ENCODE data around the gene TBXAS1.

The TBXAS1 gene

DNA sequence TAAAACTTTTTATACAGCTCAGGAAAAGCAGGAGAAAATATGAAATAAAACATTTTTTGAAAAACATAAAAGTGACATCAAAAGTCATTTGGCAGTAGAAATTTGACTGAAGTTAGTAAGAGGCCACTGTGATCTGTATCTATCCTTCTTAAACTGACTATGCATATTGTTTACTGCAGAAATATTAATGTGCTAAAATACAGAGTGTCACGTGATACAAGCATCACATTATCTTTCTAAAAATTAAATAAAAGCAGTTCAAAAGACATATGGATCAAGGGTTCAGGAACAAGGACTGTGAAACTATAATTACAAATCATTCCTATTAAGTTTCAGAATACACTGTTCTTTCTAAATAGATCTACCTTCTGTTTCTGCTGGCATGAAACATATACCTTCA is 200.0 kb downstream of the TBXAS1 start:
- no peak for DNase-seq

DNA sequence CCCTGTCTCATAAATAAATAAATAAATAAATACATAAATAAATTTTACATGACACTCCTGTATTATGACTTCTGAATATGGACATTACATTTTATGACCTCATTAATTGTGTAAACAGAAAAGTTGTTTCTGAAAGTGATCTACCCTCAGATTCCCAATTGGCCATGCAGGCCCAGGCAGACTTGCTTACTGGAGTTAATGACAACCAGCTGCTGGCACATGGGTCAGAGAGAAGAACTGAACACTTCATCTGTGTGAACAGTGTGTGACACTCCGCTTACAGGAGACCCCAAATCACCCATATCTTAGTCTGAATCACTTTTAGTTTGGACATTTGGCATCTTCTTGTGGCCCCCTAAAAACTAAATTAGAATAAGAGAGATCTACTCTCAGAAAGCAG is 202.3 kb downstream of the TBXAS1 start:
- no peak for DNase-seq

DNA sequence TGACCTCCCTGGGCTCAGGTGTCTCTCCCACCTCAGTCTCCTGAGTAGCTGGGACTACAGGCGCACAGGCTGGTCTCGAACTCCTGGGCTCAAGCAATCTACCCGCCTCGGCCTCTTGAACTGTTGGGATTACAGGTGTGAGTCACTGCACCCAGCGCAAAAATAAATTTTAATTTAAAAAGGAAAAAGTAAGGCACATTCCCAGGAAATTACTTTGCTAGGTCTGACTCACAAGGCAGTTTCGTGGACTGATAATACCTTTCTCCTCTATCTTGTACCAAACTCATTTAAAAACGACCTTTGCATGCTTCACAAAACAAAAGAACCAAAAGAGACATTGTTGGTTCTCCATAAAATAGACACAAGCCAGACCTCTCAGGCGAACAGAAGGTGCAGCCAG is 204.0 kb downstream of the TBXAS1 start:
- no peak for DNase-seq

DNA sequence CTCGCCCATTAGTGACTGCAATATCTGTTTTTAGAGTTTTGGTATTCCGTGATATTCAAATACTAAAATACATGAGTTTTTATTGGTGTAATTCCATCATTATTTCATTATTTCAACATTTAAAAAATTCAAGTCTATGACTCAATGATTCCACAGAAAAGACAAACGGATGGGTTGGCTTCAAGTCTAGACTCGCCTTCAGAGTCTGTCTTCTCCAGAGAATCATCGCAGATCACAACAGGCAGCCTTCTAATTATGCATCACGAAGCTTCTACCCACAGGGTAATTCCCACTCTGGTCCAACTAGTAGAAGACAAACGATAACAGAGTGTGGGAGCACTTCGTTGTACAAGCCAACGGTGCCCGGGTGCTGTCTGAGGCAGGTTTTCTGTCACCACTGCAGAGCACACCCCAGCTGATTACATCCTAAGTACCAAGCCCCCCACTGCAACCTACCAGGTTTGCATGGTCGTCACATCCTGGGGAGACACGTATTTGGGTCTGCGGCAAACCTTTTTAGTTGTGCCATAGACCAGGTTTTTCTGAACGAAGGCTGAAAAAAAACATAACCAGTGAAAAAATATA is 204.8 kb downstream of the TBXAS1 start:
- DNase-seq: no peak

DNA sequence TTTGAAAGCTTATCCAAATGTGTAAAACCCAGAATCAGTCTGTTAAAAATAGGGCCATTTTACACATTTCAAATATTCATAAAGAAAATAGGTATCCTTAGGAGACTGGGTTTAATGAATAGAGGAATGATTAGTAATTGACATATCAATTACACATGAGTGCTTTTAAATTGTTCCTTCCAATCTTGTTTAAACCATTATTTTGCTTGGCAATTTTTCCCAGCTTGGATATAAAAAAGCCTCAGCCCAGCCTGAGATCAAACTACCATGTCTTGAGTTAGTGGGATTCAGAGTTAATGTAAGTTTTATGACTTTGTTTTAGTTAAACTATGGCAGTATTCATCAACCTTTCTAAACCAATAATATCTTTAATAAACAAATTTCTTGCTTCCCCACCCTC is 205.4 kb downstream of the TBXAS1 start:
- no peak for DNase-seq

DNA sequence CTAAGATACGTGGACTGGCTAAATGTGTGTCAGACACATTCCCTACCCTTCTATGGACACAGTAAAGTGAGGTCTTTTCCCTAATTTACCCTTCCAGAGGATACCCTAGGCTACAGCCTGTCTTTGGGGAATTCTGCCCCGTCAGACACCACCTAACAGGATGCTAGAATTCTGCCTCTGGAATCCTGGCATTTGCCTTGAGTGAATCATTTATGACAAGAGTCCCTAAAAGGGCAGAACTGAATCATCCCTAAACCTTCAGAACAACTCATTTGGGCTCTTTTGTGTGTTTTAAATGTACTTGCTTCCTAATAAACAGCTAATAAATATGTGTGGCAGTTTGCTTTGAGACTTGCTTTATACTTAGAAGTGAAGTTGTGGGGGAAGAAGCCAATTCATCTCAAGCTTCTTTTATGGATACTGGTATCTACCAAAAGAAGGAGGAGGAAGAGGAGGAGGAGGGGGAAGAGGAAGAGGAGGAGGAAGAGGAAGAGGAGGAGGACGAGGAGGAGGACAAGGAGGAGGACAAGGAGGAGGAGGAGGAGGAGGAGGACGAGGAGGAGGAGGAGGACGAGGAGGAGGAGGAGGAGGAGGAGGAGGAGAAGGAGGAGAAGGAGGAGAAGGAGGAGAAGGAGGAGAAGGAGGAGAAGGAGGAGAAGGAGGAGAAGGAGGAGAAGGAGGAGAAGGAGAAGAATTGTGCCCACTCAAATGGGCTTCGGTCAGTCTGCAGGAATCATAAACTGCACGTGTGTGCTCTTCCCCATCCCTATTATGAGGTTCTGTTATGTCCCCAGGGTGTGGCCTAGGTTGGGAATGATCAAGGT is 206.5 kb downstream of the TBXAS1 start:
- no peak for DNase-seq

DNA sequence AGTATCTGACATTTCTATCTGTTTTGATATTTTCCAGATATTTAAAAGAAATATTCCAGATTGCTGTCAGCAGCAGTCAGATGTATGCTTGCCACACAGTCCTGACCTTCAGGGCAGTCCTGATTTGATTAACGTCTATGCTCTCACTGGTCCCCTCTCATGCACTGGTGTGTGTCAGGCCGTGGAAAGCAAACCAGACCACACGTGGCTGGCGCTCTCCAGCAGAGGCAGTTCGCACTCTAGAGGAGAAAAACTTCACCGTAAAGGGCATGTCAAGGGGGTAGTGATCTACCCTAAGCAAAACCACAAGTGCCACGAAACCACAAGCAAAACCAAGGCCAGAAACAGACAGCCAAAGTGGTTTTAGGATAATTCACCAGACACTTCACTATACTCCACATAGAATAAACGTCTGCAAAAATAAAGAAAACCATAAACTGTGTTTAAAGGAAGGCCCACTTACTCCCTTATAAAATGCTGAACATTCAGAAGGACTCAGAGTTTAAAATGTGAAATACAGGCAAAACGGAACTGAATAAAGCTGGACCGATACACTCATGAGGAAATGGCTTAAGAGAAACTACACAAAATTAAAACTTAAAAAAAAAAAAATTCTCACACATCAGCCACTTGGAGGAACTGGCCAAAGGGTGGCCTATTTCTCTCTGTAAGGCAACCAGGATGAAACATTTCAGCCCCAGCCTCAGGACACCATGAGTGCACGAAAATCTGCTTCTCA is 207.3 kb downstream of the TBXAS1 start:
- DNase-seq: peak; percentile 24

DNA sequence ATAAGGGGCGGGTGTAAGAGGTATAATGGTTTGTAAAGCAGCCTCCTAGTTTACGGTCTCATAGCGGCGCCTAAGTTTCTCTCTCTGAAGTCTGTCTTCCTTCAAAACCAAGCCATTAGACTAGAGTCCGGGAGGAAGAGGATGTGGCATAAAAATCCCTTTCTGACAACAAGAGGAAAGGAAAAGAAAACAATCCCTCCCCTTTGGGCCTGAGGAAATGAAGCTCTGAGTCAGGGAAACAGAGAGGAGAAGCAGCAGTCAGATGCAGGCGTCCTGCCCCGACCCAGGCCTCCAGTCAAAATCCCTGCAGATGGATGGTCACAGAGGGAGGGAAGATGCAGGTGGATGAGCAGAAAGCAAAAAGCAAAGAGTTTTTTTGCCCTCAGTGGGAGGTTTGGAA is 210.0 kb downstream of the TBXAS1 start:
- no peak for DNase-seq

DNA sequence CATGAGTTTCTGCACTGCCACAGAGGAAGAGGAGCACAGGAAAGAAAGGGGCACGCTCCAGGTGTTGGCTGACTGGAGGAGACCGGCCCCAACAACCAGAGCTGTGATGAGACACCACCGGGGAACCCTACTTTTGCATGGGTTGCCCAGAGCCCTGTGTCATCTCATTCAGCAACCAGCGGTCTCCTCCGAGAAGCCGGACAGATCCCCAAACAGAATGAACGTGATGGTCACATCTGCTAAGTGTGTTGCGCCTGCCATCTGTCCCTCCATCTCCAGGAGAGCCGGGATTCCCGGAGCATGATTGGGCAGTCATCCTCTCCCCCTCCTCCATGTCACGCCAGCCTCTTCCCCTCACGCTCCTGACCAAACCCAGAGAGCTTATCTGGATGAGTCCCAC is 210.8 kb downstream of the TBXAS1 start:
- no peak for DNase-seq

DNA sequence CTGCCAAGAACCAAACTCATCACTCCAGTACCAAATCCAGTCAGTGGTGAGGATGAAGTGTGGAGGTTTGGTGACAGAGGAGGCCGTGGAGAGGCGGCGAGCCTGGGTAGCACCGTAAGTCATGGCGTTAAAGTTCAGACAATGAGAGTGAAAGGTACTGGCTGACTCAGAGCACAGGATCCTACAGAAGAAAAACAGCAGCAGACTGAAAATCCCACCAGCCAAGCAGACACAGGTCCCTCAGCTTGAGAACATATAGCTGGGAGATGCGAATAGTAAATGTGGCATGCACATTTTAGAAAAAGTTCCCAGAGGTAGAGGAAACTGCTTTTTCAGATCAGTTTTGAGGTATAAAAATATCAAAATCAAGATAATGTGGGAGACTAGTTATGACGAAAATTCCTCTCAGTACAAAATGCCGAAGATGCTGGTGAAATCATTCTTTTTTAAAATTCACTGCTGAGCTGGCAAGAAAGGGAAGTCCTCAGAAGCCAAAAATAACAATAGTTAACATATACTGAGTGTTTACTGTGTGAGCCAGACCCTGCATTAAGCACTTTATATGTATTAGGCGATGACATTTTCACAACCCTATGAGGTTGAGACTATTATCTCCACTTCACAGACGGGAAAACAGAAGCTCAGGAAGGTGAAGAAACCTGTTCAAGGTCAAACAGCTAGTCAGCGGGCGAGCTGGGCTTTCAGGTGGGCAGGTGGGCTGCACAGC is 212.8 kb downstream of the TBXAS1 start:
- no peak for DNase-seq

DNA sequence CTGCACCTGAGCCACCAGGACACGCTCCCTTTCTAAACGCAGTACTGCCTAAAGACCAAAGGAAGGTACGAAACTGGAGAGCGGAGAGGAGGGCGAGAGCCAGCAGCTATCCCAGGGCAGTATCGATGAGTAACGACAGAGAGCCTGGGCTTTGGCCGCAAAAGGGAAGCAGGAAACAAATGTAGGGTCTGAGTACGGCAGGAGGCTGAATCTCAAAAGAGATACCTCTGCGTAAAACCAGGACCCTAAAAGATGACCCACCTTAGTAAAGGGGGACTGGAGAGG is 213.3 kb downstream of the TBXAS1 start:
- no peak for DNase-seq

DNA sequence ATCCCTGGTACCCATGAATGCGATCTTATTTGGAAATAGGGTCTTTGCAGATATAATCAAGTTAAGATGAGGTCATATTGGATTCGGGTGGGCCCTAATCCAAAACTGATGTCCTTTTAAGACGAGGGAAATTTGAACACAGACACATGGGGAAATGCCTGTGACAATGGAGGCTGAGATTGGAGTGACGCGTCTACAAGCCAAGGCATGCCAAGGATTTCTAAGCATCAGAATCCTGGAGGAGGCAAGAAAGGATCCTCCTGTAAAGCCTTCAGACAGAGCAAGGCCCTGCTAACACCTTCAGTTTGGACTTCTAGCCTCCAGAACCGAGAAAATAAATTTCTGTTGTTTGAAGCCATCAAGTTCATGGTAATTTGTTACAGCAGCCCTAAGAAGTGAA is 215.2 kb downstream of the TBXAS1 start:
- no peak for DNase-seq

DNA sequence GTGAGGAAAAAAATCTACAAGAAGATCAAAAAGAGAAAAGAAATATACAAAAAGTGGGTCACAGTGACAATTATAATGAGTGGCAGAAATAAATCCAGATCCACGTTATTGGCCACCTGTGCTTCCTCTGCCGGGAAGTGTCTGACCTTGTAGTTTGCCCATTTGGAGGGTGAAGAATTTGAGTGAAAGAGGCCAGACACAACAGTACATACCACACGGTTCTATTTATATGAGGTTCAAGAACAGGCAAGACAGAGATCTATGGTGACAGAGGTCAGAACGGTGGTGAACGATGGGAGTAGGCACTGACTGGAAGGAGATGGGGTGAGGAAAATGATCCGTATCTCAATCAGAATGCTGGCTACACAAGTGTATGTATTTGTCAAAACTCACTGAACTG is 216.6 kb downstream of the TBXAS1 start:
- DNase-seq: no peak

DNA sequence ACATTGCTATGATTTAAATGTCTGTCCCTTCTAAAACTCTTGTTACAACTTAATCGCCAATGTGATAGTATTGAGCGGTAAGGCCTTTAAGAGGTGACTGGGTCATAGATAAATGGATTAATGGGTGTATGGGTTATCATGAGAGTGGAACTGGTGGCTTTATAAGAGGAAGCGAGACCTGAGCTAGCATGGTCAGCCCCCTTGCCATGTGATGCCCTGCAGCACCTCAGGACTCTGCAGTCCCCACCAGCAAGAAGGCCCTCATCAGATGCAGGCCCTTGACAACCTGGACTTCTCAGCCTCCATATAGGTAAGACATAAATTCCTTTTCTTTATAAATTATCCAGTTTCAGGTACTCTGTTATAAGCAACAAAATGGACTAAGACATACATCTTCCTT is 218.1 kb downstream of the TBXAS1 start:
- no peak for DNase-seq

DNA sequence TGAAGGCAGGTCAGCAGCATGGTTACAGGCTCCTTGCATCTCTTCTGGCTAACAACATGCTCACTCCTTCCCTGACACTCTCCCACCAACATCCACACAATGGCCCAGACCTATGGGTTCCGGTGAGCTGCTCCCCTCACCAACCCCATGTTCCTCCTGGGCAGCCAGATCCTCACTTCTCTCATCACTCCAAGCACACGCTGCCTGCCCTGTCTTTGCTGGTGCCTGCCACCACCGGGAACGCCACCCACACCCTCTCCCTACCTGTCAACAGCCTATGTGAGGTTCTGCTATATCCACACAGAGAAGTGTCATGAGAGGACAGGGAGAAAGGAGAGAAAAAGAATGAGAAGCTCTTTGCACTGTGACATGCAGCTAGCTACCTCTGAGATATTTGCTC is 219.1 kb downstream of the TBXAS1 start:
- no peak for DNase-seq

DNA sequence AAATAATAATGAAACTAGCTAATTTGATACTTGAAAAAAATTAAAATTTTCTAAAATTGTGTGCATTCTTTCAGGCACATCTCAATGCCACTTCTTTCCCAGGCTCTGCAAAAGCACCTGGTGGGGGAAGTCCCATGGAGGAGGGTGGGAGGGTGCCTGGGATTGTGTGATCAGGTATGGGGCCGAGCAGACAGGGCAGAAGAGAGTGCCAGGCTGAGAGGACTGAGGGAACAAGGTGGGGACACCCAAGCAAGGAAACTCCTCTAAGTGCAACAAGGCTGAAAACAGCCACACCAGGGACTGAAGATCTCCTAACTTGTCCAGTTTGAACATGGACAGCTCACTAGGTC is 219.9 kb downstream of the TBXAS1 start:
- no peak for DNase-seq

DNA sequence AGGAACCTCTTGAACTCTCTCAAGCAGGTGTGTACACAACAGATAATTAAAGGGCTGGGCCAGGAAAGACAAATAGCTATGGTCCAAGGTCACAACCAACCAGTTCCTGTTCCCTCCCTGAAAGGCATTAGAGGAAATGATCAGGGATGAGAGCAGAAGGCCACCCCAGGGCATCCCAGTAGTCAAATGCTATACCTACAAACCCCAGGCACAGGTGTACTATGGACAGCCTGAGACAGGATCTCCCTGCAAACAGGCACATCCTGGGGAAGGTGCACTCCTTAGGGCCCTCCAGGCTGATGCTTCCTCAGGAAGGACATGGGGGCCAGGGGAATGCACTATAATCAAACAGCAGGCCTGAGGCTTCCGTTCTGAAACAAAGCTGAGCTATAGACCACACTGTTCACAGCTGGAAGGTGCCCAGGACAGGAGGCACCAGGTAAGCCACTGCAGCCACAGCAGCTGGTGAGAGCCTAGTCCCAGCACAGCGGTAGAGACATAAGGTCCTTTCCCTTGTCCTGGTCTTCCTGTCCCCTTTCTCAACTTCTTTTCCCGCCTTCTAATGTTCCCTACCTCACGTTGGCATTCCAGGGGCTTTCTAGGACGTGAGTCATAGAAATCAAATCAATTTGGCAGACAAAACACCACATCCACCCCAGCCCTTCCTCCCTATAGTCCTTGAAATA is 220.4 kb downstream of the TBXAS1 start:
- DNase-seq: no peak

DNA sequence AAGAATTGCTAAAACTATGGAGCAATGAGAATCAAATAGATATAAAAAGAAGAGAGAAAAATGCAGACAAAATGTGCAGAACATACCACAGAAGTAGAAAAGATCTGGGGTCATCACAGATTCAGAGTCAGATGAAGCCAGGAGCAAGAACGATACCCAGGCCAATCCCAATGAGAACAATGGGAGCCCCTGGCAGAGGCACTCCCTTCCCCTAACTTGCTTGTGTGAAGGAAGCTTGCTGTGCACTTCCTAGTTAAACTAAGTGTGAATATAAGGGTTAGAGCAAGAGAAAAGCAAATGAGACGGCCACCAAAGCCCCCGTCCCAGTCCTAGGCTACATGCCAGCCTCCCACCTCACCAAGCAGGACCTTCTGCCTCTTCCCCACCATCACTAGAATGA is 221.0 kb downstream of the TBXAS1 start:
- no peak for DNase-seq

DNA sequence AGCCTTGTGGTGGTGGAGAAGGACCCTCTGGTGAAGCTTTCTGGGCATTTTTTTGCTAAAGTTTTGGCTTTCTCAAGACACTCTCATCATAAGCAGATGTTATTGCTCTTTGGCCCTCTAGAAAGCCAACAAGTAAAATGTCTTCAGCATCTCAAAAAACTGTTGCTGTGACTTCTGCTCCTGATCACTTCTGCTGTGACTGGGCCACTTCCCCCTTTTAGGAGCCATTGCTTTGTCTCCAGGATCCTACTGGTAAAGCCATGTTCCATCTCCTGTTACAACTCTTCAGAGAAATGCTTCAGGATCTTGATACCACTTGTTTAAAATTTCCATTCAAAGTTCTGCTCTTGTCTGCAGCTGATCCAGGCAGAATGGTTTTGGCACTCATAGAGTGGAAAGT is 222.8 kb downstream of the TBXAS1 start:
- DNase-seq: no peak

DNA sequence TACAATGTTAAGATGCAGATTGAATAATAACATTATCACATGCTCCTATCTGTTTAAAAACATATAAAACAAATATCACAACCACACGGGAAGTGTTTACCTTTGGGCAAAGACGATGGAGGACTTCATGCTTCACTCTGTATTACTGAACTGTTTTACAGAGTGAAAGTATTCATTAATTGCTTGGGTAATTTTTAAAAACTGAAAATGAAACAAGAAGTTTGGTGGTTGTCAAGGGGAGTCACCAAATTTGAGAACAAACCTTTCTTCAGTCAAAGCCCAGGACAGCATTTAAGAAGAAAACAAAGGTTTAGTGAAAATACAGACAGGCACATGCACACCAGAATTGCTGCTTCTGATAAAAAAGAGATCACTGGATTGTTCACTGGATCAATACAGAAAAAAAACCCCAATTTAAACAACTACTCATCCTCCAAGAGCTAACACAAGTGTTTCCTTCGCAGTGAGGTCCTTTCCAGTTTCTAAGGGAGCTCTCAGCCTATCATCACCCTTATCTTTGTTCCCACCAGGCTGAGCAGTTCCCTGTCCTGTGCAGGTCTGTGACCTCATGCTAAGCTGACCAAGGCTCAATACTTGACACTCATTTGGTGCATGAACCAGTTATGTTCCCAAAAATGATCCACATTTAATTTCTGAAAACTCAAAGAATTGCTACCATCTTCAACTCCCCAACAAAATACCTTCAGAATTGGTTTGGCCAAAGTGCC is 224.9 kb downstream of the TBXAS1 start:
- no peak for DNase-seq

DNA sequence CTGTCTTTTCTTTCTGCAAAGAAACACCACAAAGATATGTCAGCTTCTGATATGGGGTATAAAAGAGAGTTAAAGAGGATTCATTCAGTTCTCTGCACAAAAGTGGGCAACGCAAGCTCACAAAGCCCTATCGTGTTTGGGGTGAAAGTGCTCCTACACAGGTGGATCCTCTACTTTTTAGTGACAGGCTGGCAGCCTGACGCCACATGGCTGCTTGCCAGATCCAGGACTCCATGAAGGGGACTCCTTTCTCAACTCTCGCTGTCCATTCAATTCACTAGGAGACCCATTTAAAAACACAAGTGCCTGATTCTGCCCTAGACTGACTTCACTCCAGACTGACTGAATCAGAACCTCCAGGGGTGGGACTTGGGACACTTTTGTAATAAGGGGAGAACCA is 225.7 kb downstream of the TBXAS1 start:
- DNase-seq: no peak

DNA sequence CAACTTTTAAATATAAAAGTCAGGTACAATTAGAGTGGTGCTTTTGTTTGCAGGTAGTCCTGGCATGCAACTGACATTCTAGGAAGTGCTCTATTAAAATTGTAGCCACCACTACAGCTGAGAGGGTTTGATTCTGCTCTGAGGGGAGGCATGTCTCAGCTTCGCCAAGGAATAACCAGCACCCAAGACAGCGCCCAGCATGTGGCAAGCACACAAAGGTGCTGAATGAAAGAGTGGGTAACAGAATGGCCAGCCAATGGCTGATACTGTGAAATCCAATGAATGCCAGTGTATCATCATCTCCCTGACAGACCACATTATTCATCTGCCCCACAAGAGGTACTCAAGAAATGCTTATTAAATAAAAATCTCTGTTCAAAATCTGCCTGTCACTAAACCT is 226.8 kb downstream of the TBXAS1 start:
- DNase-seq: no peak
